Measurements from ENCODE around the gene RCN2.

The RCN2 gene

GRCh38 chr15:76994001-76994400 is 62.5 kb downstream of the RCN2 start:
- no peak for DNase-seq (ENCODE audit: low spot score)

GRCh38 chr15:76994496-76994895 is 62.9 kb downstream of the RCN2 start:
- no peak for DNase-seq (ENCODE audit: low spot score)

GRCh38 chr15:76994971-76995945 is 63.7 kb downstream of the RCN2 start, which contains the start of gene PSTPIP1:
PSTPIP1 (plus strand) TSS chr15:76995126; CDS start chr15:76995574, 448 bp downstream.
- peak; percentile 45 for DNase-seq (ENCODE audit: low spot score)

- no peak for DNase-seq (ENCODE audit: low spot score)
Observed at GRCh38 chr15:76996076-76996525, 64.6 kb downstream of the RCN2 start.

DNA sequence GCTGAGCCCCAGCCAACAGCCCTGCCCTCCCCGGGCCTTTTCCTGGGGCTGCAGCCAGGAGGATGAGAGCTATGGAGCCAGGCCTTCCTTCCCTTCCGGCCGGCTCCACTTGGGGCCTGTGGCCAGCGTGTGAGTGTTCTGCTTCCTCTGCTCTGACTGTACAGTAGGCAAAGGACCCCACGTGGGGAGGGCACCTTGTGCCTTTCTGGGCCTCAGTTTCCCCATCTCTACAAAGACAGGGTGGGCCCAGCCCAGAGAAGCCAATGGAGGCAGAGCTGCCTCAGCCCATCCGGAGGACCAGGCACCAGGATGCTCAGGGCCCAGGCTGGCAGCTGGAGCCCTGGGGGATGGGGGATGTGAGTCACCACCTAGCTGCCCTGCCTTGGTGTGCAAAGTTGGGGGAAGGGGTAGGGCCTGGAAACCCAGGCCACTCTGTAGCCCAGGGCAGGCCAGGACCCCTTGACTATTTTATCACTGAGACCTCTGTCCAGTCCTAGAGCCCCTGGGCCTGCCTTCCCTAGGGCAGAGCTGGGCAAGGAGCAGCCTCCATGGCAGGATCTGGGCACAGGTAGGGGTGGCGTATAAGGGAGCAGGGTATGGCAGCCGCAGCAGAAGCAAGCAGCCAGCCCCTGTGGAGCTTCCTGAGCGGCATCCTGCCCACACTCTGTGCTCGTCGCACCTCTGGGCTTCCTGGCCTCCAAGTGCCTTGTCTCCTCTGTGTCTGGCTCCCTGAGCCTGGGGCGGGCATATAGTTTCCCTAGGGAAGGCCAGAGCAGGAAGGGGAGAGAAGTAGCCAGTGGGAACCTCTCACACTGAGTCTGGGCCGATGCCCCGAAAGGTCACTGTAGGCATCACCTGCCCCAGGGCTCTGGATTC is 65.2 kb downstream of the RCN2 start:
- no peak for DNase-seq (ENCODE audit: low spot score)

DNA sequence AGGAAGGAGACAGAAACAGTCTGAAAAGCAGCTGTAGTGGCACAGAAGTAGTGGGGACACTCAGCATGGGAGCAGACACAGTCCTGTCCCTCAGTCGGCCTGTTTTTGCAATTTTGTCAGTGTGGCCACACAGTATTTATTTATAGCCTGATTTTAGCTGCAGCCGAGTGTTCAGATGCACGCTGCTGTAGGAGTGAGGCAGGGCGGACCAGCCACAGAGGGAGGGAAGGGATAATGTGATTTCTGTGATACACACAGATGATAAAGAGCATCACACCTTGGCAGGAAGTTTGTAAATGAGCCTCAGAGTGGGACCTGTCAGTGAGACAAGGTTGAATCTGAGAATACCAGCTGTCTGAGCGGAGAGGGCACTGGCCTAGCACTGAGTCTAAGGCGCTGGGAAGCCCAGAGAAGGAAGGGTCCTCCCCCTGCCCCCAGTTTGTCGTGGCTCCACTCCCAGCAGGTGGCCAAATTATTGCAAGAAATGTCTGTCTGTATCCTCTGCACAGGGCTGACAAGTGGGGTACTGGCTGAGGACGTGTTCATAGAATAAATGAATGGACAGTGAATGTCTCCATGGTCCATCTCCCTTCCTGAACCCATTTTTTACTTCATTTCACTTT is 67.2 kb downstream of the RCN2 start:
- no peak for DNase-seq (ENCODE audit: low spot score)

DNA sequence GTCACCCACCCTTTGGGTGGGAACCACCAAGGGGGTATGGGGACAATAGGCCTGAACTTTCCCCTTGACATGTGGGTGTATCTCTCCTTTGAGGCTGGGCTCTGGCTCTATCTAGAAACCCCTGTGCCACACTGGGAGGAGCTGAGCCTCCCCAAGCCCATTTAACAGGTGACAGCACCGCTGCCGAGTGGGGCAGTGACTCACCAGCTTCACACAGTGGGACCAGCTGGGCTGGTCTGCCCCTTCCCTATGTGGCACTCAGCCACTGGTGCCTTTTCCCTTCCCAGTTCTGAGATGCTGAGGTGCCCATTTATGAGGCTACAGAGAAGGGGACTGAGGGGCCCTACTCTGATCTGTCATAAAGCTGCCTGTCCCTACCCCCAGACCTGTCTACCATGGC is 68.4 kb downstream of the RCN2 start:
- no peak for DNase-seq (ENCODE audit: low spot score)

DNA sequence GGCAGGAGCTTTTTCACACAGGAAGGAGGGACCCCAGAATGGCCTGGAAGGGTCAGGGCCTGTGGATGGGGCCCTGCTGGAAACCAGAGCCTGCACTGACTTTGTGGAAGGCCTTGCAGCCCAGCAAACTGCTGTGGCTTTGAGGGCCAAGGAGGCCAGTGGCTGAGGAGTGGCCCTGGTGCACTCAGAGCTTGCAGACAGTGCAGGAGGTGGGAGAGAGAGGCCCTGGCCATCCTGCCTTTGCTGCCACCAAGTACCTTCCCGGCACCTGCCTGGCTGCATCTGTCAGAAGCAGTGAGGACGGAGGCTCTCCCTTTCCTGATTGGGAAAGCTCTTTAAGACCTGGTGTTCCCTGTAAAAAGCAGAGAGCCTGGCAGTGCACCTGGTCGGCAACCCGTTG is 69.8 kb downstream of the RCN2 start:
- no peak for DNase-seq (ENCODE audit: low spot score)

- no peak for DNase-seq (ENCODE audit: low spot score)
Observed at GRCh38 chr15:77001966-77002365, 70.4 kb downstream of the RCN2 start.

DNA sequence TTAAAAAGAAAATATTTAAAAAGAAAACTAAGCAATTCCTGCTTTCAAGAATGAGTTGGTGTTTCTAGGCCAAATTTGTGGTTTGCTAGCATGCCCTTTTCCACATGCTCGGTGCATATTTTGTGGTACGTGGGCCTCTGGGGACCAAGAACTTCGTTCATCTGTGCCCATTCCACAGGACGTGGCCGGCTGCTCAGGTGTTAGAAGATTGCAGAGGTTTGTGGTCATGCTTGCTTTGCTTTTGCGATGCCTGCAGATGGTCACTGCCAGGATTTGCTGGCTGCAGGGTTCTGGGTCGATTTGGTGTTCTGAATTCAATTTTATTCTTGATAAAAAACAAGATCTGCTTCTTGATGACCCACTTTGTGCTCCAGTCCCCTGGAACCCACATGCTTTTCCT is 70.9 kb downstream of the RCN2 start:
- DNase-seq (ENCODE audit: low spot score) = no peak

GRCh38 chr15:77002954-77003912 is 71.7 kb downstream of the RCN2 start:
- DNase-seq (ENCODE audit: low spot score) = no peak

Small RNA genes lying within 50 kb of the gene (small RNA-seq; reads per million reads assigned to genes)
- gene RN7SL278P = 0 to 0.35 reads per million in 2 experiments
